ENCODE measurements around the gene SLC6A13.
"Not testable (repeated sequence)": the region's sequence is repeated elsewhere in the genome, so short reads cannot be mapped to it uniquely, and the experiment has no call there.

Gene SLC6A13

GRCh38 chr12:262817-263216 is at the start of gene SLC6A13:
Gene SLC6A13, minus strand, starts transcription at chr12:262836. Its CDS starts 2,784 bp downstream, at chr12:260052.
- no peak for DNase-seq

DNA sequence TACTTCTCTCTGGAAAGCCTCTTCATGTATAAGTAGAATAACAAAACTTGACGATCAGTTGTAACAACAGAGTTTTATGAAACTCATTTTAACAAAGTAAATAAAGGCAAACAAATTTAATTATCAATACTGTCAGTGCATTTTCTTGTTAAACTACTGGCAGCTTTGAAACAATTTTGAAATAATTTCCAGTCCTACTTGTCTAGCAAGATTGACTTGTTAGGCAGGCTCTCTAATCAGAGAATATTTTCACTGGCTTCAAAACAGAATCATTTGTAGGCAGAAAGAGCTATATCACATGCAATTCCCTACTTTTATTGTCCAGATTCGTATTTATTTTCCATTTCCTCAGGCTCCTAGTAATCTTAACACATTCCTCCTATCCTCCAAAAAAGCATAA is 45.9 kb upstream of the SLC6A13 start:
- DNase-seq = no peak

DNA sequence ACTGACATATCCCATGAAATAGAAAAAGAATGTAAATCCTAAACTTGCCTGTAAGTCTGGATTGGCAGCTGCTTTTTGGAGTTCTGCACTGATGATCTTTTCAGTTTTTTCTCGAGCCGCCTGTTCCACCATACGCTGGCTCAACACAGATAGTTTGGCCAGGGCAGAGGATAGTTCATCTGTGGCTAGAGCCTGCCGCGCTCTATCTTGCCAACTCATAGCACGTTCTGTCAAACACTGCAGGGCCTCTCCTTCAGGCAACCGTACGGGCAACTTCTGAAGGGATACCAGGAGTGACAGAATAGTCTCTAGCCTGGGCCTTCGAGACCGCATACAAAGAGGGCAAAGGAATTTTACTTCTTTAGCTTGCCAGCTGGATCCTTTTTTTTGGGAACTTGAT is 44.8 kb upstream of the SLC6A13 start:
- DNase-seq = no peak

DNA sequence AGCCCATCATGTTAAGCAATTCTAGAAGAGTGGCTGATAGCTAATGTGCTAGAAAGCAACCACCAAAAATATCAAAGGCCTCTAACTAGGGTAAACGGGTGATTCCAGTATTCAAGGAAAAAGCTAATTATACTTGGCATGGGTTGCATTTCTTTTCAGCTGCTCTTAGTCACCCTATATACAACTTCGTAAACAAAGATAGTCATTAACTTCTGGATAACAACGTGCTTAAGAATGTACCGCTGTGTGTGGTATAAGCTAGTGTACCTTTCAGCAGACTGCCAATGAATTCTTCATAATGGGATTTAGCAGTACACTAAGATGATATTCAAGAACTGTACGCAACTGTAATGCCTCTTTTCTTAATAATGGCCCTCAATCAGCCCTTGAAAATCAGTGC is 42.2 kb upstream of the SLC6A13 start:
- DNase-seq = no peak

DNA sequence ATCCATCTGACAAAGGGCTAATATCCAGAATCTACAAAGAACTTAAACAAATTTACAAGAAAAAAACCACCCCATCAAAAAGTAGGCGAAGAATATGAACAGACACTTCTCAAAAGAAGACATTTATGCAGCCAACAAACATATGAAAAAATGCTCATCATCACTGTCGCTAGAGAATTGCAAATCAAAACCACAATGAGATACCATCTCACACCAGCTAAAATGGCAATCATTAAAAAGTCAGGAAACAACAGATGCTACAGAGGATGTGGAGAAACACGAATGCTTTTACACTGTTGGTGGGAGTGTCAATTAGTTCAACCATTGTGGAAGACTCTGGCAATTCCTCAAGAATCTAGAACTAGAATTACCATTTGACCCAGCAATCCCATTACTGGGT is 40.1 kb upstream of the SLC6A13 start:
- not testable (repeated sequence) for DNase-seq

DNA sequence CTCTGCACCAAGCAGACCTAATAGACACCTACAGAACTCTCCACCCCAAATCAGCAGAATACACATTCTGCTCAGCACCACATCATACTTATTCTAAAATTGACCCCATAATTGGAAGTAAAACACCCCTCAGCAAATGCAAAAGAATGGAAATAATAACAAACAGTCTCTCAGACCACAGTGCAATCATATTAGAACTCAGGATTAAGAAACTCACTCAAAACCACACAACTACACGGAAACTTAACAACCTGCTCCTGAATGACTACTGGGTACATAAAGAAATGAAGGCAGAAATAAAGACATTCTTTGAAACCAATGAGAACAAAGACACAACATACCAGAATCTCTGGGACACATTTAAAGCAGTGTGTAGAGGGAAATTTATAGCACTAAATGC is 37.5 kb upstream of the SLC6A13 start:
- not testable (repeated sequence) for DNase-seq

GRCh38 chr12:299511-299910 is 36.9 kb upstream of the SLC6A13 start:
- not testable (repeated sequence) for DNase-seq

GRCh38 chr12:298059-298458 is 35.4 kb upstream of the SLC6A13 start:
- DNase-seq = not testable (repeated sequence)

DNA sequence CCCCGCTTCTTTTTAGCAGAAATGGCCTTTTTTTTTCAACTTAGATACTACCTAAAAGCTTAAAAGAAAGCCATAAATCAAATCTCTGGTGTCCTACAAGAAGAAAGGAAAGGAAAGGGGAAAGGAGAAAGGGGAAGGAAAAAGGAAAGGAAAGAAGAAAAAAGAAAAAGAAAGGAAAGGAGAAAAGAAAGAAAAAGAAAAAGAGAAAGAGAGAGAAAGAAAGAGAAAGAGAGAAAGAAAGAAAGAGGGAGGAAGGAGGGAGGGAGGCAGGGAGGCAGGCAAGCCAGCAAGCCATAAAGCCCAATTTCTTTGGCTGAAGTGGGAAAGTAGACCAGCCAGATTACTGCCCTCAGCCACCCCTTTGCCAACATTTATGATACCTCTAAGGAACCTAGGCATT is 32.5 kb upstream of the SLC6A13 start:
- DNase-seq = no peak

DNA sequence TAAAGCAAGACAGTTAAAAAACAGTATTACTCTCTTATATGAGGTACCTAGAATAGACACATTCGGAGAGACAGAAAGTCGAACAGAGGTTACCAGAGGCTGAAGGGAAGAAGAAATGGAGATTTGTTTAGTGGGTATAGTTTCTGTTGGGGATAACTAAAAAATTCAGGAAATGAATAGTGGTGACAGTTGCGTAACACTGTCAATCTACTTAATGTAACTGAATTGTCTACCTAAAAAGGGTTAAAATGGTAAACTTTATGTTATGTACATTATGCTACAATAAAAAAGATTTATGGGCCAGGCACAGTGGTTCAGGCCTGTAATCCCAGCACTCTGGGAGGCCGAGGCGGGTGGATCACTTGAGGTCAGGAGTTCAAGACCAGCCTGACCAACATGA is 30.6 kb upstream of the SLC6A13 start:
- DNase-seq = no peak

GRCh38 chr12:292186-292585 is 29.6 kb upstream of the SLC6A13 start:
- DNase-seq = no peak

GRCh38 chr12:291153-291723 is 28.6 kb upstream of the SLC6A13 start:
- DNase-seq = no peak

GRCh38 chr12:288687-289086 is 26.1 kb upstream of the SLC6A13 start:
- no peak for DNase-seq

DNA sequence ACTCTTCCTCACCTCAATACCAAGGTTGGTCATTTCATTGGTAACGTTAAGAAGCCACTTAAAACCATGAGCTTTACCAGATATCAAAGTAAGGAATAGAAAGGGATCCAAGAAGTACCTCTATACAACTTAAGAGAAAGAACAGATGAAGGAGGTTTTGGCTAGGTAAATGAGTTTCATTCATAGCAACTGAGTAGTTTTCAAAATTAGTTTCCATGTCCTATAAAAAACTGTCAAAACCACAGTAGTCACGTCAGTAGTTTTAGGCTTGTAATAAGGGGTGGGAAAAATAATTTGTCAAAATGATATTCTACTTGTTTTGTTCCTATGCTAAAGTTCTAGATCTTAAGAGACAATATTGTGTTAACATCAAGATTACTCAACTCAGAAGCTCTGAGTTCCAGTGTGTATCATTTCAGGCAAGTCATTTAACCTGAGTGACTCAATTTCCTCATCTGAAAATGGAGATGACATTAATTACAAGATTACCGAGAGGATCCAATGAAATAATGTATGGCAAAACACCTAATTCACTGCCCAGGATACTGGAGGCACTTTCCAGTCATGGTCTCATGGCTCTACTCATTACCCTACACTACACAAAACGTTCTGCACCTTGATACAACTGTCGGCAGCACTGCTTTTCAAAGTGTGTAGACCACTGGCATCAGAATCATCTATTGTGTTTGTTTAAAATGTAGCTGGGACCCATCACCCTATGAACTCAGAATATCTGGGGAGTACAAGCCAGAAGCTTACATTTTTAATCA is 24.1 kb upstream of the SLC6A13 start:
- no peak for DNase-seq

DNA sequence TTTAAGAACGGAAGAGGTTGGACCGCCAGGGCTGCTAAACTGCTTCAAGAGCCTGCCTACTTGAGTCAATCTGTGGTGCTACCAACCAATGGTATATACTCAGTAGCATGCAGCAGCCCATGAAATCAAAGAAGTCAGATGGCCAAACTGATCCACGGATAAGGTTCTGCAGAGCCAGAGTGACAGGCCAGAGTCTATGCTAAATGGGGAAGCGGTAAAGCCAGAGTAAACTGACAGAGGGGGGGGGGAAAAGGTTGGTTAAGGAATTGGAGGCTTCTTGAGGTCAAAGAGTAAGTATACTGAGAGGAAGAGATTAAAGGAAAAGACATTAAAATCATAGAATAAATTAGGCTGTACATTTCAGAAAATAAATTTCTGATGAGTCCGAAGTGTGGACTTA is 15.4 kb upstream of the SLC6A13 start:
- DNase-seq = no peak

GRCh38 chr12:275812-276211 is 13.2 kb upstream of the SLC6A13 start:
- no peak for DNase-seq

GRCh38 chr12:273382-273781 is 10.7 kb upstream of the SLC6A13 start:
- no peak for DNase-seq

- DNase-seq = no peak
These were observed 10.3 kb upstream of the SLC6A13 start for GRCh38 chr12:272942-273341.

DNA sequence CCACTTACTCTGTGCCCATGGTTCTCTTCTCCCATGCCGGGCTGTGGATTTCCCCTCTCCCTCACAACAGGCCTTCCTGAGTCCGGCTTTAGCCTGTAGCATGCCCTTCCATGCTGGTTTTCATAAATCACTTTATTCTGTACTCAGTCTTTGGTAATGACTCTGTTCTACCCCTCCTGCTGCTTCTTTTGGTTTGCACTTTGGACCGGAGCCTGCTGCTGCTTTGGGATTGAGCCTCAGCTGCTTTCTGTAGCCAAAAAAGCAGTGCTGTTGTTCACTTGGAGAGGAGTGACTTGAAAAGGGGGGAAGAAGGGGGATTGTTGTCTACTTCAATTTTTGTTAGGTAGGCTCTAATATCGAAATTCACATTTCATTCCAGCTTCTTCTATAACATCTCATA is 8.5 kb upstream of the SLC6A13 start:
- DNase-seq = no peak

- peak; percentile 12 for DNase-seq
These were observed 6.6 kb upstream of the SLC6A13 start for GRCh38 chr12:269191-269590.

DNA sequence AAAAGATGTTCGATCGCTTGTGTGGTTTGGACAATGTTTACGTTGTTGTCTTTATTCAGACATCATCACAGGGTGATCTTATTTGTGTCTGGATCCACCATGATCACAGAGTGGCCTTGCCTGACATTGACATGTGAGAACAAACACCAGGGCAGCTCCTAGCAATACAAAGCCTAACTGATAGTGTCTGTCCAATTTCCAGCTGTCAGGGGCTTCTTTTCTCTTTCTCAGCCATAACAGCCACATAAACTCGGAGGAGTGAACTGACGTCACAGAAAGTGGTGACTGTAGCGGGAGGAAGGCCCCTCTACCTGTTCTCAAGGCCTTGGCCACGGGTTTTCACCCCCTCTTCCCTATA is 5.8 kb upstream of the SLC6A13 start:
- DNase-seq = no peak

- no peak for DNase-seq
These were observed 5.2 kb upstream of the SLC6A13 start for GRCh38 chr12:267581-268482.

GRCh38 chr12:265096-265495 is 2.5 kb upstream of the SLC6A13 start:
- DNase-seq = no peak

- no peak for DNase-seq
These were observed 1.6 kb upstream of the SLC6A13 start for GRCh38 chr12:264269-264668.
